H1 (cell line): ENCODE data around the gene RNU11. TPM values are rescaled to one million over a fixed set of nuclear protein-coding genes. Genes with fewer than 3 reads are reported as not detected.

Source experiments
- BRCA1 ChIP-seq: IDR thresholded peaks from 2 replicates; pipeline ENCODE4 v1.6.1; 2012; ENCODE audit warnings: low read depth, low read length, improper control_type of control experiment
- CEBPB ChIP-seq: IDR thresholded peaks from 2 replicates; pipeline ENCODE4 v1.6.1; 2012; ENCODE audit warnings: low read depth, low read length
- FOSL1 ChIP-seq: IDR thresholded peaks from 2 replicates; pipeline ENCODE4 v1.6.1; 2011; ENCODE audit warnings: mild to moderate bottlenecking, low read depth, low read length, moderate library complexity; ENCODE audit not compliant: insufficient read depth
- GTF2F1 ChIP-seq: IDR thresholded peaks from 2 replicates; pipeline ENCODE4 v1.6.1; 2012; ENCODE audit warnings: low read depth, low read length, improper control_type of control experiment, borderline replicate concordance
- JUN ChIP-seq: IDR thresholded peaks from 2 replicates; pipeline ENCODE4 v1.6.1; 2011; ENCODE audit warnings: low read depth, mild to moderate bottlenecking, improper control_type of control experiment, low read length
- JUND ChIP-seq: IDR thresholded peaks from 2 replicates; pipeline ENCODE4 v1.6.1; 2011; ENCODE audit warnings: mild to moderate bottlenecking, improper control_type of control experiment, low read length
- MAFK ChIP-seq: IDR thresholded peaks from 2 replicates; pipeline ENCODE4 v1.6.1; 2012; ENCODE audit warnings: low read depth, mild to moderate bottlenecking, improper control_type of control experiment, low read length
- POLR2AphosphoS5 ChIP-seq: IDR thresholded peaks from 2 replicates; pipeline ENCODE4 v1.6.1; 2011; ENCODE audit warnings: low read depth, low read length
- SIRT6 ChIP-seq: IDR thresholded peaks from one replicate; pipeline ENCODE4 v1.7.1; 2012; ENCODE audit warnings: low read length, inconsistent platforms
- SP1 ChIP-seq: IDR thresholded peaks from 2 replicates; pipeline ENCODE4 v1.6.1; 2011; ENCODE audit warnings: low read depth, low read length
- SP2 ChIP-seq: IDR thresholded peaks from 2 replicates; pipeline ENCODE4 v1.6.1; 2012; ENCODE audit warnings: mild to moderate bottlenecking, low read length, inconsistent platforms
- YY1 ChIP-seq: IDR thresholded peaks from 2 replicates; pipeline ENCODE4 v1.6.1; 2011; ENCODE audit warnings: low read depth, mild to moderate bottlenecking, low read length
- polyA plus RNA-seq, 7 experiments: library from polyadenylated mRNA; depleted of rRNA in 3 of 7; stranded (reverse) in 5 of 7; unstranded in 2 of 7; fragments of >200 nt in 5 of 7; fragments of 200-250 nt in 2 of 7; gene quantifications; 1 replicate in 5 of 7; 2 replicates in 1 of 7; 4 replicates in 1 of 7; pipeline versions ENCODE4 v1.2.1 to v1.2.3, GENCODE V29; 2011 to 2013; ENCODE audit warnings: missing spikeins in 2 of 7, mixed read lengths in 2 of 7
- total RNA-seq: library from RNA; stranded (reverse); fragmentation: NEBNext Ultra II Directional; extraction: Animal tissue kit (Norgen Biotek cat#: 25700); gene quantifications from 2 replicates; pipeline ENCODE4 v1.2.1, GENCODE V29; 2021
- TF ChIP-seq, protein P1 (sequence below): IDR thresholded peaks from 2 replicates; pipeline ENCODE4 v1.6.1; 2012; ENCODE audit warnings: inconsistent platforms
- TF ChIP-seq, protein P2 (sequence below): IDR thresholded peaks from 2 replicates; pipeline ENCODE4 v1.6.1; 2012; ENCODE audit warnings: low read length, inconsistent platforms

The RNU11 gene
- total and polyA plus RNA-seq, 2 of the 8 experiments (the other 6 are each of a cell fraction or from before 2014, with no cell fraction given) = not detected

DNA sequence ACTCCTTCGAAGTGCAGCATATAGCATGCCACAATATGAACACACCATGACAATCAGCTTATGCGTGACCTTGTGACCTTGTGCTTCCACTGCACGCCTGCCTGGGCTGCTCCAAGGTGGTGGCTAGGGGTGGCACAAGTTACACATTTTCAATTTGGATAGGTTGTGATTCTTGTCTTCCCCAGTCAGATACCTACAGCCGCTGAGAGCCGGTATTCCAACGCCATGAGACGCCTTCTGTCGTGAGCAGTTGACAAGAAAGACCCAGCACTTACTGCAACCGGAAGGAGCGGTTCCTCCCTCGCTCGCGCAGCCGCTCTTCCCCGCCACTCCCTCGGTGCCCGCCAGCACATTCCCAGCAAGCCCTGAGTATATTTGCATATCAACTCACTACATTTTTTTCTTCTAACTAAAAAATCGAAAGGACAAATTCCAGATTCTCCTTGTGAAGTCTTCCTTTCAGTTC, 359 bp upstream of the RNU11 start (continued):
- TF ChIP-seq JUN (no peak), POLR2AphosphoS5 (no peak; the same call in 1 of the 2 replicates), JUND (no peak), BRCA1 (no peak), SP1 (no peak), CEBPB (no peak), MAFK (no peak), FOSL1 (no peak), SP2 (no peak), GTF2F1 (no peak), YY1 (peak; percentile 39; the same call in 1 of the 2 replicates), SIRT6 (no peak)
- TF ChIP-seq, protein P1, sequence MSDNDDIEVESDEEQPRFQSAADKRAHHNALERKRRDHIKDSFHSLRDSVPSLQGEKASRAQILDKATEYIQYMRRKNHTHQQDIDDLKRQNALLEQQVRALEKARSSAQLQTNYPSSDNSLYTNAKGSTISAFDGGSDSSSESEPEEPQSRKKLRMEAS = peak; percentile 23; the same call in 1 of the 2 replicates
- TF ChIP-seq, protein P2, sequence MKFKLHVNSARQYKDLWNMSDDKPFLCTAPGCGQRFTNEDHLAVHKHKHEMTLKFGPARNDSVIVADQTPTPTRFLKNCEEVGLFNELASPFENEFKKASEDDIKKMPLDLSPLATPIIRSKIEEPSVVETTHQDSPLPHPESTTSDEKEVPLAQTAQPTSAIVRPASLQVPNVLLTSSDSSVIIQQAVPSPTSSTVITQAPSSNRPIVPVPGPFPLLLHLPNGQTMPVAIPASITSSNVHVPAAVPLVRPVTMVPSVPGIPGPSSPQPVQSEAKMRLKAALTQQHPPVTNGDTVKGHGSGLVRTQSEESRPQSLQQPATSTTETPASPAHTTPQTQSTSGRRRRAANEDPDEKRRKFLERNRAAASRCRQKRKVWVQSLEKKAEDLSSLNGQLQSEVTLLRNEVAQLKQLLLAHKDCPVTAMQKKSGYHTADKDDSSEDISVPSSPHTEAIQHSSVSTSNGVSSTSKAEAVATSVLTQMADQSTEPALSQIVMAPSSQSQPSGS = no peak
